HG03175 (cell line): ENCODE measurements around the gene GNG5.
"Not testable (repeated sequence)": the region's sequence is repeated elsewhere in the genome, so short reads cannot be mapped to it uniquely, and the experiment has no call there.

Experiments
- ATAC-seq: cut with Tn5 transposase; IDR thresholded peaks from one replicate; pipeline ENCODE4 v1.9.1; 2021; ENCODE audit warnings: mild to moderate bottlenecking, moderate library complexity; ENCODE audit not compliant: unreplicated experiment

The GNG5 gene

GRCh38 chr1:84506002-84506728 is at the start of gene GNG5, which contains the start of gene SPATA1:
Gene GNG5, minus strand, starts transcription at chr1:84506581. Its CDS starts 490 bp downstream, at chr1:84506091.
Gene SPATA1, plus strand, starts transcription at chr1:84506386. Its CDS starts 9,974 bp downstream, at chr1:84516360.
- peak; percentile 82 for ATAC-seq

DNA sequence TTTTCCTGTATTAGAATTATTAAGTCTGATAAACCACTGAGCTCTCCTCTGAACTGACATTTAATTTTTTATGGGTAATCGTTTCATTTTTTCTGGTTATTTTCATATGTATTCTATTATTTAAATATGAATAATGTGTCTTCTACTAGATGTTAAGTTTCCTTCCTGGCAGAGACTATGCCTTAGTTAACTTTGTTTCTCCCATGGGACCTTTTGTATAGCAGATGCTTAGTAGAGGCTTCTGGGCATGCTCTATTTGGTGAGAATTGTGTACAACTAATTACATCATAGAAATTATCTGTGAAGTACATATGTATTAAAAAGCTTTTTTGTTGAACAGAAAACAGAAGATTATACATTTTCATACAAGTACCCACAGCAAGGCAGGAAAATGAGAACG is 44.4 kb upstream of the GNG5 start:
- ATAC-seq: no peak

DNA sequence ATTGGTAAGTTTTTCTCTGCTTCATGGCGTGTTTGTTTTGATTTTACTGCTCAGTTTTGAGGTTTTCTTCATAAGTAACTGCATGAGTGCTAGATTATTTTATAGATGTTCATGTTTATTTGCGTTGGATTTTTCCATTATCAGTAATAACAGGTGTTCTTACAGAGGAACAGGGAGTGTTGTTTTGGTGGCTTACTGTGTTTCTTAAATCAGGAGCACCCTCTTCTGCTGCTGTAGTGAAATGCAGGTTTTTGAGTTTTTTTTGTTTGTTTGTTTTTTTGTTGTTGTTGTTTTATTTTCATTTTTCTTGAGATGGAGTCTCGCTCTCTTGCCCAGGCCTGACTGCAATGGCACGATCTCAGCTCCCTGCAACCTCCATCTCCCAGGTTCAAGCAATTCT is 35.3 kb upstream of the GNG5 start:
- no peak for ATAC-seq

DNA sequence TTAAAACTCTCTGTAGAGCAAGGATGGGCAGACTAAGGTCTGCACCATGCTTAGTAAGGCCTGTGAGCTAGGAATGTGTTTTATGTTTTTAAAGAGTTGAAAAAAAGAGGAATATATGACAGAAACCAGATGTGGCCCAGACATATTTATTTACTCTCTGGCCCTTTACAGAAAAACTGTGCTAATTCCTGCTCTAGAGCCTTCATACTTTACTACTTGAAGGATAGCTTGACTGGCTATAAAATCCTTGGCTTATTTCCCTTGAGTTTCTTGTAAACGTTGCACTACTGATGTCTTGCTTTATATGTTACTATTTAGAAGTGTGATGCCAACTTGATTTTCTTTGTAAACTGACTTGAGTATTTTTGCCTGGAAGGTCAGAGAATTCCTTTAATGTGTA is 34.4 kb upstream of the GNG5 start:
- no peak for ATAC-seq

GRCh38 chr1:84539972-84540371 is 33.6 kb upstream of the GNG5 start:
- no peak for ATAC-seq

DNA sequence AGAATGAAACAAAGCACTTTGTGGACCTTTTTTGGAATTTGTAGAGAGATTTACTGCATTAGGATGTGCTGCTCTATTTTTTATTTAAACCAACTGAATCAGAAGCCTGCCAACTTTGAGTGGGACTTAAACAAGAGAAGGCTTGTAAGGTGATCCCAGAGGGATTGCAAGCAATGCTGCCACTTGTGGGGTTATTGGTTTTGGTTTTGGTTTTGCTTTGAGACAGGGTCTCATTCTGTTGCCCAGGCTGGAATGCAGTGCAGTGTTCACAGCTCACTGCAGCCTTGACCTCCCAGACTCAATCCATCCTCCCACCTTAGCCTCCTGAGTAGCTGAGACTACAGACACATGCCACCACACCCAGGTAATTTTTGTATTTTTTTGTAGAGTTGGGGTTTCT is 32.2 kb upstream of the GNG5 start:
- no peak for ATAC-seq

DNA sequence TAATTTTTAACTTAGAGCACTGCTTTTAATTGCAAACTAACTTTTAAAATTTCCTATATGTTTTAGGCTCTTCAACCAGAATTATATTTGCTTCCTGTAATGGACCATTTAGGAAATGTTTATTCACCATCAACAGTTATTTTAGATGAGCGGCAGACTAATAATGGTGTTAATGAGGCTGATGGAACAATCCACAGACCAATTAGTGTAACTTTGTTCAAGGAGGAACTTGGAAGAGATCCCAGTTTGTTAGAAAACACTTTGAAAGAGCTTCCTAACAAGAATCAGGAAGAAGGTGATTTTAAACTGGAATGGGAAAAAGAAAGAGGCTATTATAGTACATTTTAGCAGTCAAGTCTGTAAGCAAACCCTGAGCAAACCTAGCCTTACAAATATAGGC is 19.4 kb upstream of the GNG5 start:
- ATAC-seq: no peak

DNA sequence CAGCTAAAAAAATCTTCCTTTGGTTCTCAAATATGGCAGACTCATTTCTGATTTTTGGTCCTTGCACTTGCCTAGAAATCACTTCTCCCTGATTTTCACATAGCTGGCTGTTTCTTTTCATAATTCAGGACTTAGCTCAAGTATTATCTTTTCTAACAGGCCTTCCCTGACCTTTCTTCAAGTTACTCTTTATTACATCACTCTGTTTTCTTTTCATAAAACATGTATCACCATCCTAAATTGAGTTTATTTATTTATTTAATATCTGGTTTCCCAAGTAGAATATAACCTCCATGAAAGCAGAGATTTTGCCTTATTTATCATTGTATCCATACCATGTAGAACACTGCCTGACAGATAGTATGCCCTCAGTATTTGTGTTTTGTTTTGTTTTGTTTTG is 18.2 kb upstream of the GNG5 start:
- no peak for ATAC-seq

DNA sequence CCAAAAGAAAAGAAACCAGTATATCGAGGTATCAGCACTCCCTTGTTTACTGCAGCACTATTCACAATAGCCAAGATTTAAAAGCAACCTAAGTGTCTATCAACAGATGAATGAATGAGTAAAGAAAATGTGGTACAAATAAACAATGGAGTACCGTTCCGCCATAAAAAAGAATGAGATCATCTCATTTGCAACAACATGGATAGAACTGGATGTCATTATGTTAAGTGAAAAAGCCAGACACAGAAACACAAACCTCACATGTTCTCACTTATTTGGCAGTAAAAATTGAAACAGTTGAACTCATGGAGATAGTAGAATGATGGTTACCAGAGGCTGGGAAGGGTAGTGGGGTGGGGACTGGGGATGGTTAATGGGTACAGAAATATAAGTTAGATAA is 4.3 kb upstream of the GNG5 start:
- no peak for ATAC-seq

DNA sequence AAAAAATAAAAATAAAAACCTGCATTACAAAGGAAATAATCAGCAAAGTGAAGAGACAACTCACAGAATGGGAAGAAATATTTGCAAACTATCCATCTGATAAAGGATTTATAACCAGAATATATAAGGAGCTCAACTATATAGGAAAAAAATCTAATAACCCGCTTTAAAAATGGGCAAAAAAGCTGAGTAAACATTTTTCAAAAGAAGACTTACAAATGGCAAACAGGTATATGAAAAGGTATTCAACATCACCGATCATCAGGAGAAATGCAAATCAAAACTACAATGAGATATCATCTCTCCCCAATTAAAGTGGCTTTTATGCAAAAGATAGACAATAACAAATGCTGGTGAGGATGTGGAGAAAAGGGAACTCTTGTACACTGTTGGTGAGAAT is 3.8 kb upstream of the GNG5 start:
- no peak for ATAC-seq

GRCh38 chr1:84509029-84509428 is 2.6 kb upstream of the GNG5 start:
- ATAC-seq: no peak

DNA sequence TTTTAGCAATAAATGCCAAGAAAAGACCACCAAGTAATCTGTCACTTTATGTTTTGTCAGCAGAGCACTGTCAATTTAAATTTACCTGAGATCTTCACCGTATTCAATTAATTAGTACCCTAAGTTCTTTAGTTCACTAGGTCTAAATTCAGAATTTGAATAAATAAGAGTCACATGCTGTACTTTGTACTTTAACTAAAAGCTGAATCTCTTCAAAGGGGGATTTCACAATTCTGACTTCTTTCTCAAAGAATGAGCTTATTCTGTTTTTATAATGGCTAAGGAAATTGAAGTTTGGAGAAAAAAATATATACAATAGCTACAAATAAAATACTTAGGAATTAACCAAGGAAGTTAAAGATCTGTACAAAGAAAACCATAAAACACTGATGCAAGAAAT is 2.1 kb upstream of the GNG5 start:
- no peak for ATAC-seq

GRCh38 chr1:84507887-84508286 is 1.5 kb upstream of the GNG5 start:
- not testable (repeated sequence) for ATAC-seq

DNA sequence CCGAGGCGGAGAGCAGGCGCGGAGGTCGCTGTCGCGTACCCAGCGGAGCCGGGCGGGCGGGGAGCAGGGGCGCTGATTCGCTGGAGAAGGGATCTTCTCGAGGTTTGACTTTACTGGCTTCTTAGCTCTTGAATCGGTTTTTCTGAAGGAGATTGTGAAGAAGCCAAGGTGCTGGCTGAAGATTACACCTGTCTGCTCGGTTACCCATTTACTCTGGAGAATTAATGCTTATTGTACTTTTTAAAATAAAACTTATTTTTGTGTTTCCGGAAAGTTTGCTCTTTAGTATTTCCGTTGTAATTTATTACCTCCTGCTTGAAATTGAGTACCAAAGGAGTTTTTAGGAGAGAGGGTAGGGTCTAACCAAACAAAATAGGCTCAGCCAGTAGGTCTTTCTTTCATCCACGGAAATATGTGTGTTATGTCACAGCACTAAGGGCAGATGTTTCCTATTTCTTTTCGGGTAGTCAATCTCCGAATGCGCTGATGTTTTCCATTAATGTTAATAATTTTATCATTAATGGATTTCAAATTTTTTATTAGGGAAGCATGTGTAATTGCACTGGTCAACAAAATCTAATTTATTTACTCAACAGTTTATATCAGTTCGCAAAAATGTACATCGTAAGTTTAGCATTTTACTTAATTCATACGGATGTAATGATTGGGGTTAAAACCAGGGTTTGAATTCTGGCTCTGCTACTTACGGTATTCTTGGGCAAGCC is 510 bp upstream of the GNG5 start:
- ATAC-seq: no peak

DNA sequence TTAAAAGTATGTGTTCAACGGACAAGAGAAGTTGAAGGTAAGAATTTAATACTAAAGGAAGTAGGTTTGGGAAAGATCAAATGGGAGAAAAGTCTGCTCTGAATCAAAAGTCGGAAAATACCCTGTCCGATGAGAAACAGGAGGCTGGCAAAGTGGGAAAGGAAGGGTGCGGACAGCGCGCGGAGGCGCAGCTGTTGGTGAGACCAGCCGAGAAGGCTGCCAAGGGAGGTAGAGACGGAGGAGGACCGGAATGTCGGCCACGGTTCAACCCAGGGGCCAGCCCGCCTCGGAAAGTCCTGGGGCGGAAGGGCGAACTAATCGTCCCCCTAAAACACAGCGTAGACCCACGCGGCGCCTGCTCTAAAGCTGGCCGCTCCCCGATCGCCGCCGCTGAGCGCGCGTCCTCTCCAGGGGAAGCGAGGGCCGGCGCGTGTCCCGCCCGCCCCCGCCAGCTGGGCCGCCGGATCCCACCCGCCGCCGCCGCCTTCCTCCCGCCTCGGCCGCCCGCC is 834 bp downstream of the GNG5 start:
- ATAC-seq: peak; percentile 37

DNA sequence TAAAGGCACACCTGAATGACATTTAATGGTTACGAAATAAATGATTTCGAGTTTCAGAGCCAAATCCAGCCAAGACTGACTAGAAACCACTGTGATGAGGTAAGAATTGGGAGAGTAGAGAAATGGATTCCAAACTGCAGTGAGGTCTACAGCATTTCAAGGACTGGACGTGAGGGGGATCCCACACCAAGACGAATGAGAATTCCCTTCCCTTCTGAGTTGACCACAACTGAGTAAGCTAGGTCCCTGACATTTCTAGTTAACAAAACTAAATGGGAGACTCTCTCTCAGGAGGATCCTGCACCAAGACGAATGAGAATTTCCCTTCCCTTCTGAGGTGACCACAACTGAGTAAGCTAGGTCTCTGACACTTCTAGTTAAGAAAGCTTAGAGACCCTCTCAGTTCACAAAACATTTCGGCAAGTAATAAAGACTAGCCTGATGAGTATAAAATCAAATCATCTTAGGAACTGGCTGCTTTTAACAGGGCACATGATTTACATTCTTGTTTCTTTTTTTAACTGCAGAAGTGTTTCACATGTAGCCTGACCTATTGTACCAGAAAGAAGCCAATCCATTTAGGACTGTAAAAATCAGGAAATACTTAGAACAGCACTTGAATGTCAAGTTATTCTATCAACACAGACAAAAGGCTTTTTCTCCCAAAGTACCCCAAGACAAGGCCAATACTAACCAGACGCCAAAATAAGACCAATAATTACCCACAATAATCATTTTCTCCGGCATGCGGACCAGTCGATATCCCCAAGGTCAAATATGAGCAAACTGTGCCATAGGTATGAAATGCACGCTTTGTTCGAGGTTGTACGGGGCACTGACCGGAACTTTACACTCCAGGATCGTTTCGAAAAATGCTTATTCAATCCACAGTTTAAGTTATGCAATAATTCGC is 1.5 kb downstream of the GNG5 start:
- ATAC-seq: no peak

DNA sequence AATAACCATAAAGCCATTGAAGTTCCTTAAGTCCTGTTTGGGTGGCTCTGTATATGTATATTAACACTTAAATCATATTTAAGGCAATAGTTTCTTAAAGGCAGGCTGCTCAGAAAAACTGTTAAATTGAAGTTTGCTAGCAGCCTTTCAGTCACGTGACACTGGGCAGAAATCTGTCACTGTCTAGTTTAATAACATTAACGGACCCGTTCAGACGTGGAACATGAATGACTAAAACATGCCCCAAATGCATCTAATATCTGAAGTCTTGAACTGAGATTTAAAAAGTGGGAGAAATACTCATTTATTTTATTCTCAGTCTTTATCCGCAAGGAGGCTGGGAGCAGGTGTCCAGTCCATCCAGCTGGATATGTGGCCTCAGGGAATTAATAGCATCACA is 3.5 kb downstream of the GNG5 start:
- no peak for ATAC-seq

- no peak for ATAC-seq
These were observed 8.6 kb downstream of the GNG5 start for GRCh38 chr1:84497631-84498275.

DNA sequence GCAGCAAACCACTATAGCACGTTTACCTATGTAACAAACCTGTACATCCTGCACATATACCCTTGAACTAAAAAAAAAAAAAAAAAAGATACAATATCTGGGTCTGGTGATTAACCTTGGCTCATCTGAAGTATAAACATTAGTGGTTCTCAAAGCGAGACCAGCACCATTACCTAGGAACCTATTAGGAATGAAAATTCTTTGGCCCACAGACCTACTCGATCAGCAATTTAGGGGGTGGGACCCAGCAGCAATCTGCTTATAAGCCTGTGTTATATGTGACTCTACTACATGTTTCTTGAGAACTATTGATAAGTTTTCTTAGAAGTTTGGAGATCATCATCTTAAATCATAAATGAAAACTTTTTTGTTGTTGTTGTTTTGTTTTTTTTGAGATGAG is 9.9 kb downstream of the GNG5 start:
- no peak for ATAC-seq

DNA sequence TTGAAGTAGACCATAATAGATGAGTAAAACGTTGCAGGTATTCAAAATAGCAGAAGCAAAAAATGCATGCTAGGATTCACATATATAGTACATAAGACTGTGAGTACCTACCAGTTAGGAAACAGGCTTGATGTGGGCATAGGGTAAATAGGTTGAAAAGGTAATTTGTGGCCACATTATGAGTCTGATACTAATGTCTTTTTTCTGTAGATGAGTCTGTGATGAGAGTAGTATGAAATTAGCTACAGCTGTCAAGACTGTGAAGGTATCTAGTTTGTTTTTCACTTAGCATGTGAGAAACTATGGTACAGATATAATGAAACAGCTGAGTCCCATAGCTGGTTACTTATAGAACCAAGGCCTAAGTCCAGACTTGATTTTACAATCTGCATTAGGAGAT is 12.6 kb downstream of the GNG5 start:
- no peak for ATAC-seq

GRCh38 chr1:84492726-84493125 is 13.7 kb downstream of the GNG5 start:
- no peak for ATAC-seq
